ENCODE results near the gene FNDC3B.

Gene FNDC3B

GRCh38 chr3:172124271-172124670 is 84.9 kb downstream of the FNDC3B start:
- DNase-seq: no peak

- no peak for DNase-seq
Observed at GRCh38 chr3:172125053-172125452, 85.7 kb downstream of the FNDC3B start.

DNA sequence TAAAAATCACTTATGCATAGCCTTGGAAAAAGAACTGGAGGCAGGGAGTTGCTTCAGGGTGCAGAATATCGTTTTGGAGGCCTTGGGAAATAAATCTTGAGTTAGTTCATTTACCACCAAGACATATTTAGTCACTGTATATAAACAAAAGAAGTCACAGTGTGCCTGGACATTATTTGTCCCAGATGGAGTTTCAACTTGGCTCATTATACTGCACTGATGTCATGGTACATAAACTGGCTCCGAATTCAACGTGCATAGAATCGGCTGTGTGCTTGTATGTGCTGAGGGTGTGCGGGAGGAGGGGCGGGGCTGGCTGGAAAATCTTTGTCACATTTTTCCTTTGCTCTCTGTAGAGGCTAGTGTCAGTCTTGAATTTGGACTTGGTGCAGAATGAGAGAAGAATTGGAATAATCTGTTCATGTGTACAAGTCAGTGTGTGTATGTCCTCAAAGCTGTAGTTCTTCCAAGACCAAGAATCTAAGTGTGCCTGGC is 86.6 kb downstream of the FNDC3B start:
- DNase-seq: no peak

DNA sequence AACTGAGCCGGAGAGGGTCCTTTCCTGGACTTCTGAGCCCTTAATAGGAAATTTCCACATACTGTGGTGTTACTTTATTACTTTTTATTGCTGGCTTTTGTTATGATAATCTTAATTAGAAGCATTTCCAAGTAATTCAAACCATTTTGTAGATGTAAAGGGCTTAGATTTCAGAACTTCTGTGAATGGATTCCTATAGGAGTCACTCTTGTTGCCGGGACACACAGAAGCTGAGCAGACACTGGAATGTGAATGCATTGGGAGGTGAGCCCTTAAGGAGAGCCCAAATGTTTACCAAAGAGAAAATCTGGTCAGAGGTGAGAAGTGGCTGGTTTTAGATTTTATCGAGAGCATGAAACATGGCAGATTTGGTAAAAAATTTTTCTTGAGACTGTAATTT is 87.4 kb downstream of the FNDC3B start:
- no peak for DNase-seq

GRCh38 chr3:172127141-172127540 is 87.8 kb downstream of the FNDC3B start:
- DNase-seq: no peak

GRCh38 chr3:172127929-172128580 is 88.7 kb downstream of the FNDC3B start:
- no peak for DNase-seq

GRCh38 chr3:172128858-172129257 is 89.5 kb downstream of the FNDC3B start:
- DNase-seq: no peak

- DNase-seq: no peak
Observed at GRCh38 chr3:172129498-172129849, 90.1 kb downstream of the FNDC3B start.

GRCh38 chr3:172129850-172130716 is 90.7 kb downstream of the FNDC3B start:
- DNase-seq: peak; percentile 88

DNA sequence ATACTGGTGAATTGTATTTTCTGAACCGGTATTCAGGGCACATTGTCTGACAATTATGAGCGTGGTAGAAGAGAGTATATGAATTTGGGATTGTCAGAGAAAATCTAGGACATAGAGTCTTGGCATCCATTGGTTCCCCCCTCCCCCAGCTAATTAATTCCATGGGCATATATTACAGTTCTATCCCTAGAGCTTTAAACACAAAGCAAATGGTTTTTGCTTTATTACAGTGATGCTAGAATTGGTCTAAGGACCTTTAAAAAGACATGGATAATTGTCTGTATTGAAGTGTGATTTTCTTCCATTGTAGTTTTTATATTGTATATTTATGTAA is 91.3 kb downstream of the FNDC3B start:
- no peak for DNase-seq

DNA sequence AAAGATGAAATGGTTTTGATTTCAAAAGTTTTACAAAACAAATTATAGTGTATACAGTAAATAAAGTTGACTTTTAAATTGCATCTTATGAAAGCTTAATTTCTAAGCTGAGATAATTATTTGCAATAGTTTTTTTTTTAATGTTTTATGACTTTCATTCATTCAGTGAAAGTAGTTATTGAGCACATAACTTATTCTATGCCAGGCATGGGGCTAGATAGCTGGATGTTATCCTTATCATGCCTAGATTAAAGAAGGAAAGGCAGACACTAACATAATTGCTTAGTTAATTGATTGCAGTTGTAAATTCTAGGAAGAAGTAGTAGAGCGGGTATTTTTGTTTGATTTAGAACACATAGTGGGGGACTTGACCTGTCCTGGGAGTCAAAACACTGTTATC is 92.4 kb downstream of the FNDC3B start:
- DNase-seq: no peak

DNA sequence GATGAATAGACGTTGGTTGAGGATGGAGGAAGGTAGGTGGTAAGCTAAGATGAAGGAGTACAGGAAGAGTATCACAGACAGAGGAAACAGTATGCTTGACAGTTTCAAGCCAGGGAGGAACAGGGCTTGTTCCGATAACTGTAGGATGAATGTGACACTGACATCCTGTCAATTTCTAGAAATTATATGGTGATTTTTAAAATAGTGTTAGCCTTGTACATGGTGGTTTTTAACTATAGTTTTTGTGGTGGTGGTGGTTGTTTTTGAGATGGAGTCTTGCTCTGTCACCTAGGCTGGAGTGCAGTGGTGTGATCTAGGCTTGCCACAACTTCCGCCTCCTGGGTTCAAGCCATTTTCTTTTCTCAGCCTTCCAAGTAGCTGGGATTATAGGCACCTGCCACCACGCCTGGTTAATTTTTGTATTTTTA is 92.8 kb downstream of the FNDC3B start:
- DNase-seq: peak; percentile 45

DNA sequence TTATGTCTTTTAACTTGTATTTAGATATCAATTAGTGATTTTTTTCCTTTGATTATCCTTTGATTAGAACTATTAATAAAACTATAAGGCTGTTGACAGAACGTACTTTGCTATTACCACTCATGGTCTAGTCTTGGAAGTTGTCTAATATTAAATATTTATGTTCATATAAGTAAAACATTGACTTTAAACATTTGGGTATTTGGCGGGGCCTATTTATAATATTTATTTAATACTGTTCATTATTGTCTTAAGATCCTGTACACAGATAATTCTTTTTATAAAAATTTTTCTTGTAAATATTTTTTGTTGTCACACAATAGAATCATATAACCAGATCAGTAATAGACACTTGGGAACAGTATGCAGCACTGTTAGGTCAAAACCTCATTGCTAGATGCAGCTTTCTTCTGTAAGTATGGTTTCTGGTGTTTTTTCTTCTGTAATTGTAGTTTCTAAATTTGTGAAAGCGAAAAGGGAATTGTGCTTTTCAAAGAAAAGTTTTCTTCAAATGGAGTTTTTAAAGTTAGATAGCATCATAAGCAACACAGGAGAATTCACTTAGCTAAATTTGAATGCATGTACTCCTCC is 93.4 kb downstream of the FNDC3B start:
- DNase-seq: no peak

GRCh38 chr3:172133838-172134237 is 94.5 kb downstream of the FNDC3B start:
- no peak for DNase-seq

GRCh38 chr3:172134352-172134751 is 95.0 kb downstream of the FNDC3B start:
- no peak for DNase-seq

DNA sequence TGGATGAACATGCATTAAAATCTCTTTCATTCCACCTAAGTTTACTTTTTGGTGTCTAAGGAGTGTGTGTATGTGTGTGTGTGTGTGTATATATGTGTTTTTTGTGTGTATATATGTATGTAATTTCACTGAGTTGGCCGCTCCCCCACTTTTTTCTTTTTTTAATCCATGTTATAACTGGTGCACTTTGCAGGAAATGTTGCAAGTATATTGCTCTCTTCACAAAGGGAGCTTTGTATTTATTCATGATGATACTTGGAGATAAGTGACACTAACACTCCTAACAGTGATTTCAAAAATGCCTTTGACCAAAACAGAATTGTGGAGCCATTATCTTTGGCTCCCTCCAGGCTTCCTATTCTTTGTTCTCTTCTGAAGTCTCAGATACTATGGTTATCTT is 95.8 kb downstream of the FNDC3B start:
- no peak for DNase-seq

- no peak for DNase-seq
Observed at GRCh38 chr3:172135820-172136219, 96.4 kb downstream of the FNDC3B start.

GRCh38 chr3:172136330-172136729 is 97.0 kb downstream of the FNDC3B start:
- no peak for DNase-seq

DNA sequence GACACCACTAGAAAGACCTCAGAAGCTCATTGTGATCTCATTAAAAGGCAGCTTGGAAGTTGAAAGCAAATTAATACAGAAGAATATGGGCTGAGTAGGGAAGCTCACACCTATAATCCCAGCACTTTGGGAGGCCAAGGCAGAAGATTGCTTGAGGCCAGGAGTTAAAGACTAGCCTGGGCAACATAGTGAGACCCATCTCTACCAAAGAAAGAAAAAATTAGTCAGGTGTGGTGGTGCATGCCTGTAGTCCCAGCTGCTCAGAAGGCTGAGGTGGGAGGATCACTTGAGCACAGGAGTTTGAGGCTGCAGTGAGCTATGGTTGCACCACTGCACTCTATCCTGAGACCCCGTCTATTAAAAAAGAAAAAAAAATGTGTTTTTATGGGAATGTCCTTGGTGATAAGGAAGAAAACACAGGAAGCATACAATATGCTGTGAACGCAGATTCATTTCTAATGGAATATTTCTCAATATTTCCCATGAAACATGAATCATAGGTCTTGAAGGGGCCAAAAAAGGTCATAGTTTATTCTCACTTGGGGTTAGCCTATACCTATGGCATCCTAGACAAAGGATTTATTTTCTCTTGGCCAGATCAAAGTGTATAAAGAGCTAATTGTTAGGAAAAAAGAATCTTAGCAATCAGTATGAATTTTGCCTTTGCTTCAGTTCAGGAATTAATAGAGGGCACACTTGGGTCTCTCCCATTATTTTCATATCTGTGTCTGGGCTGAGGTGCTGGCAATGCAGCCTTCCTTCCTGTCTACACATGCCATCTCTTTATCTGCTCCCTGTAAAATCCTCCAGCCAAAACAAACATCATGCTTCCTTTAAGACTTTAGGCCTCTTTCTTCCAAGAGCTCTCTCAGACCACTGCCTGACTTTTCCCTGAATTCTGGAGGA is 98.2 kb downstream of the FNDC3B start:
- no peak for DNase-seq

- no peak for DNase-seq
Observed at GRCh38 chr3:172138193-172138537, 98.8 kb downstream of the FNDC3B start.

- DNase-seq: peak; percentile 60
Observed at GRCh38 chr3:172138792-172139507, 99.6 kb downstream of the FNDC3B start.

DNA sequence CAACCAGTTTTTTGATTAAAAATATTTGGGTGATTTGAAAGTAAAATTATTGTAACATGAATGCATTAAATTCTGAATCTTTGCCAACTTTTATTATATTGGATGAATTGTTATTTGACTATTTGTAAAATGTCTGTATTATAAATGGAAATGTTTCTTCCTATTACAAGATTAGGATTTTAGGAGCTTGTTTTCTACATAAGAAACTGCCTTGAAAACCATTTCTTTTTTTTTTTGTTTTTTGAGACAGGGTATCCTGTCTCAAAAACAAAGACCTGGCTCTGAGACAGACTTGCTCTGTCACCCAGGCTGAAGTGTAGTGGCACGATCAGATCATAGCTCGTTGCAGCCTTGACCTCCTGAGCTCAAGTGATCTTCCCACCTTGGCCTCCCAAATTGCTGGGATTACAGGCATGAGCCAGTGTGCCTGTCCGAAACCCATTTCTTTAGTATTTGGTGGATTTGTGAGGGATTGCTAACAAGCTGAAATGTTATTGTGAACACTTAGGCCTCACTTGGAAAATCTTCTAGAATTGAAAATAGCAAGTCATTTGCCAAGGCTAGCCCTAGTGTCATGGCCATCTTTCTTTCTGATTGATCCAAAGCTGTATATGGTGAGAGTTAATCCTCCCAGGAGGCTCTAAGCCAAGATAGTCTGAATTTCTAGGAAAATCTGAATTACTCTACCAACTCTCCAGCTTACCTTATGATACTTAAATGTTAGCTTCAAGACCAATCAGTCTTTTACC is 100.3 kb downstream of the FNDC3B start:
- no peak for DNase-seq

All from CD4-positive, alpha-beta T cell treated with Interleukin-15 for 1 hour (primary cell).